Esophagus squamous epithelium (tissue), 4 donors: ENCODE data around the gene SIAE.

Experiments
- POLR2A ChIP-seq, 4 donors: fragments of 450-650 bp; IDR thresholded peaks; one replicate each; pipeline ENCODE4 v1.6.1; 2017; ENCODE audit warnings: antibody characterized with exemption in 4 of 4, mild to moderate bottlenecking in 4 of 4, moderate library complexity in 3 of 4
- TF ChIP-seq, protein P1 (sequence below), 6 experiments: fragments of 450-650 bp in 4 of 6; fragments of 200-600 bp in 2 of 6; sonication (generic) in 2 of 6; IDR thresholded peaks; one replicate each; pipeline ENCODE4 v1.5.1; 2016 to 2019; ENCODE audit warnings: antibody characterized with exemption in 6 of 6, mild to moderate bottlenecking in 4 of 6, moderate library complexity in 4 of 6

DNA sequence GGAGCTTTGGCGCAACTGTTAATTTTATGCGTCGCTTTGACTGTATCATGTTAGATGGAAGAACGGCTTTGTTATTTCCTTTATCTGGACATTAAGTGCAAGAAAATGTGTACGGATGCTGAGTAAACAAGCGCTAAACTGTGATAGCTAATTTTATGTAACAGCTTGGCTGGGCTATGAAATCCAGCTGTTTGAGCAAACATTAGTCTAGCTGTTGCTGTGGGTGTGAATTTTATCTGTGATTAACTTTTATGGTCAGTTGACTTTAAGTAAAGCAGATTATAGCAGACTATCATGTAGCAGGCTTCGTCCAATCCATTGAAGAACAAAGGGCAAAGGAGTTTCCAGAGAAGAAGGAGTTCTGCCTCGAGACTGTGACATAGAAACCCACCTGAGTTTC, 89.8 kb downstream of the SIAE start:
- TF ChIP-seq, protein P1, sequence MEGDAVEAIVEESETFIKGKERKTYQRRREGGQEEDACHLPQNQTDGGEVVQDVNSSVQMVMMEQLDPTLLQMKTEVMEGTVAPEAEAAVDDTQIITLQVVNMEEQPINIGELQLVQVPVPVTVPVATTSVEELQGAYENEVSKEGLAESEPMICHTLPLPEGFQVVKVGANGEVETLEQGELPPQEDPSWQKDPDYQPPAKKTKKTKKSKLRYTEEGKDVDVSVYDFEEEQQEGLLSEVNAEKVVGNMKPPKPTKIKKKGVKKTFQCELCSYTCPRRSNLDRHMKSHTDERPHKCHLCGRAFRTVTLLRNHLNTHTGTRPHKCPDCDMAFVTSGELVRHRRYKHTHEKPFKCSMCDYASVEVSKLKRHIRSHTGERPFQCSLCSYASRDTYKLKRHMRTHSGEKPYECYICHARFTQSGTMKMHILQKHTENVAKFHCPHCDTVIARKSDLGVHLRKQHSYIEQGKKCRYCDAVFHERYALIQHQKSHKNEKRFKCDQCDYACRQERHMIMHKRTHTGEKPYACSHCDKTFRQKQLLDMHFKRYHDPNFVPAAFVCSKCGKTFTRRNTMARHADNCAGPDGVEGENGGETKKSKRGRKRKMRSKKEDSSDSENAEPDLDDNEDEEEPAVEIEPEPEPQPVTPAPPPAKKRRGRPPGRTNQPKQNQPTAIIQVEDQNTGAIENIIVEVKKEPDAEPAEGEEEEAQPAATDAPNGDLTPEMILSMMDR (IDR thresholded peaks at IDR 0.05) = no peak
- no peak for TF ChIP-seq POLR2A (IDR thresholded peaks at IDR 0.05)
